GM12873 (cell line): ENCODE results near the gene CST9.

Experiments used
- CTCF ChIP-seq: IDR thresholded peaks from 2 replicates; pipeline ENCODE4 v1.5.1; 2012; ENCODE audit warnings: low read depth, mild to moderate bottlenecking, moderate library complexity, low read length, control low read depth; ENCODE audit not compliant: insufficient read depth; ENCODE audit errors: missing control alignments

The CST9 gene

GRCh38 chr20:23641936-23642751, 36.4 kb upstream of the CST9 start:
- TF ChIP-seq CTCF: no peak

GRCh38 chr20:23640671-23641667, 35.3 kb upstream of the CST9 start:
- TF ChIP-seq CTCF: no peak

GRCh38 chr20:23640018-23640601, 34.4 kb upstream of the CST9 start:
- TF ChIP-seq CTCF: no peak

GRCh38 chr20:23639490-23639958, 33.8 kb upstream of the CST9 start:
- no peak for TF ChIP-seq CTCF

GRCh38 chr20:23638309-23638708, 32.6 kb upstream of the CST9 start:
- TF ChIP-seq CTCF: no peak

GRCh38 chr20:23637282-23638221, 31.8 kb upstream of the CST9 start, which contains the start of gene CST3:
TSS of gene CST3 (minus strand) at chr20:23637955. CDS start at chr20:23637862, 93 bp downstream.
- no peak for TF ChIP-seq CTCF
